Body of pancreas (tissue), 4 donors: ENCODE data around the gene CD79A.

Source experiments
- CTCF ChIP-seq, 7 experiments: fragments of 450-650 bp in 4 of 7; fragments of 200-600 bp in 3 of 7; sonication (generic) in 3 of 7; IDR thresholded peaks; one replicate each; pipeline ENCODE4 v1.5.1; 2016 to 2019; ENCODE audit warnings: antibody characterized with exemption in 7 of 7
- POLR2A ChIP-seq, 3 donors: fragments of 450-650 bp; IDR thresholded peaks; one replicate each; pipeline ENCODE4 v1.6.1; 2016; ENCODE audit warnings: antibody characterized with exemption in 3 of 3, mild to moderate bottlenecking in 2 of 3

- TF ChIP-seq POLR2A (IDR thresholded peaks at IDR 0.05), result no peak
- TF ChIP-seq CTCF (IDR thresholded peaks at IDR 0.05), result no peak
Measured at GRCh38 chr19:41896581-41896942, 19.5 kb downstream of the CD79A start.
